Osteocyte (in vitro differentiated cells): ENCODE measurements around the gene CA4. TPM values are rescaled to one million over a fixed set of nuclear protein-coding genes. Genes with fewer than 3 reads are reported as not detected.
"Not testable (repeated sequence)": the region's sequence is repeated elsewhere in the genome, so short reads cannot be mapped to it uniquely, and the experiment has no call there.

Source experiments
- DNase-seq: peaks from one replicate; pipeline ENCODE4 v3.0.0; 2021; ENCODE audit warnings: mixed read lengths; ENCODE audit not compliant: unreplicated experiment; ENCODE audit errors: extremely low spot score
- H3K27ac Mint-ChIP-seq: one replicate; pipeline ENCODE4 v1.8.0; 2021; ENCODE audit warnings: mild to moderate bottlenecking, mixed read lengths; ENCODE audit not compliant: unreplicated experiment
- H3K27me3 Mint-ChIP-seq: one replicate; pipeline ENCODE4 v1.8.0; 2021; ENCODE audit warnings: mixed read lengths; ENCODE audit not compliant: unreplicated experiment
- H3K36me3 Mint-ChIP-seq: one replicate; pipeline ENCODE4 v1.8.0; 2021; ENCODE audit warnings: mixed read lengths; ENCODE audit not compliant: unreplicated experiment
- H3K4me1 Mint-ChIP-seq: one replicate; pipeline ENCODE4 v1.8.0; 2021; ENCODE audit warnings: mixed read lengths; ENCODE audit not compliant: unreplicated experiment
- H3K4me3 Mint-ChIP-seq: one replicate; pipeline ENCODE4 v1.8.0; 2021; ENCODE audit warnings: mild to moderate bottlenecking, moderate library complexity, mixed read lengths; ENCODE audit not compliant: unreplicated experiment
- H3K9me3 Mint-ChIP-seq: one replicate; pipeline ENCODE4 v1.8.0; 2021; ENCODE audit warnings: mixed read lengths; ENCODE audit not compliant: unreplicated experiment
- total RNA-seq: library from RNA; stranded (reverse); gene quantifications from 2 replicates; pipeline ENCODE4 v1.2.1, GENCODE V29; 2021

The CA4 gene
- total RNA-seq, 1 donor from 2014 or later = not detected

GRCh38 chr17:60208302-60208701, 58.5 kb downstream of the CA4 start:
- not testable (repeated sequence) for H3K9me3 Mint-ChIP-seq, H3K36me3 Mint-ChIP-seq, H3K27ac Mint-ChIP-seq, DNase-seq, H3K4me1 Mint-ChIP-seq, H3K4me3 Mint-ChIP-seq, H3K27me3 Mint-ChIP-seq

Other genes with a start within 250 kb of the CA4 start
- gene RNFT1, start 185.2 kb upstream of the CA4 start, total RNA-seq = 26.8 and 27.0 TPM in 2 replicates
- 25.9 and 26.2 TPM in 2 replicates for gene HEATR6, start 71.1 kb upstream of the CA4 start, total RNA-seq
- 53.6 TPM in 2 replicates for gene USP32, start 242.2 kb downstream of the CA4 start, total RNA-seq